Stimulated activated effector memory CD8-positive, alpha-beta T cell treated with anti-CD3 and anti-CD28 coated beads, Interleukin-12 subunit alpha, Interleukin-12 subunit beta, amount 100 ng/mL, for 72 hours (primary cell): ENCODE data around the gene GMIP.

ENCODE experiments used
- ATAC-seq: fragments of 150-1000 bp; cut with Tn5 transposase; 2 replicates; pipeline ENCODE4 v1.10.0; 2021
- DNase-seq, 2 donors: peaks; one replicate each; pipeline ENCODE4 v3.0.0; 2021 to 2022; ENCODE audit warnings: low spot score in 2 of 2
- H3K27ac Mint-ChIP-seq: one replicate; pipeline ENCODE4 v1.8.0; 2022; ENCODE audit warnings: mild to moderate bottlenecking, mixed read lengths
- H3K36me3 Mint-ChIP-seq: one replicate; pipeline ENCODE4 v1.8.0; 2022; ENCODE audit warnings: mild to moderate bottlenecking, mixed read lengths
- H3K4me1 Mint-ChIP-seq: one replicate; pipeline ENCODE4 v1.8.0; 2022; ENCODE audit warnings: mixed read lengths
- H3K4me3 Mint-ChIP-seq: one replicate; pipeline ENCODE4 v1.8.0; 2022; ENCODE audit warnings: mild to moderate bottlenecking, mixed read lengths
- H3K9me3 Mint-ChIP-seq: one replicate; pipeline ENCODE4 v1.8.0; 2022; ENCODE audit warnings: mixed read lengths

GMIP gene

DNA sequence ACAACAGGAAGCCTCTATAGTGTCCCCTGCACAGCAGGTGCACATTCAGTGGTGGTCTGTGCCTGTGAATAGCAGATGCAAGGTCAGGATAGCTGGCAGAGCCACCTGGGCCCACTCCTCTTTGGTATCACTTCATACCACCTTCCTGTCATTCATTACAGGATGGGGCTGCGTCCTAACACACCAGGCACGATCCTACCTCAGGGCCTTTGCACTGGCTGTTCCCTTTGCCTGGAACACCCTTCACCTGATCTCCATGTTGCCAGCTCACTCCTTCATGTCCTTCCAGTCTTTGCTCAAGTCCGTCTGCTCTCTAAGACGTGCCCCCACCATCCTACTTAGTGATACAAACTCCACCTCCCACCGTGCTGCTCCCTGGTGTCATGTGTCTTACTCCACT lies 10.8 kb downstream of the GMIP start:
- DNase-seq (no peak), ATAC-seq (no peak)
- H3K27ac Mint-ChIP-seq: peak overlapping the region; percentile 87
- no peak overlapping the region for H3K4me3 Mint-ChIP-seq
- peaks cover 99% of the 10 kb centered on the region for H3K36me3 Mint-ChIP-seq
- H3K9me3 Mint-ChIP-seq: no peaks in the 10 kb centered on the region
- H3K4me1 Mint-ChIP-seq: peaks cover 27% of the 10 kb centered on the region

DNA sequence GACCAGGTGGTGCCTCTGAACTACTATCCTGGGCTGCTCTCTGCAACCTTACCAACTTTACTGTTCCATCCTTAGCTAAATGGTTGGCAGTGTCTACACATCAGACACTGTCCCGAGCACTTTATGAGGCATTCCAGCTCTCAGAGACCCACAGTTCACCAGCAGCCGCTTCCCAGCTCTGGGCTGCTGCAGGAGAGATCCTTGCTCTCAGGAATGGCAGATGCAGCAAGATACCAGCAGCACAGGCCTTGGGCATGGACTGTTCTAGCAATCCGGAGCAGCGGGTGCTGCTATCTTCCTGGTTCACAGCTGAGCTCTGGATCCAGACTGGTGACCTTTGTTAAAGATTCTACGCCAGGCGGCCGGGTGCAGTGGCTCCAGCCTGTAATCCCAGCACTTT lies 12.1 kb downstream of the GMIP start:
- H3K36me3 Mint-ChIP-seq: peaks cover 99% of the 10 kb centered on the region
- DNase-seq (no peak), ATAC-seq (no peak)
- H3K4me1 Mint-ChIP-seq: peaks cover 40% of the 10 kb centered on the region
- H3K27ac Mint-ChIP-seq: no peak overlapping the region
- no peaks in the 10 kb centered on the region for H3K9me3 Mint-ChIP-seq
- H3K4me3 Mint-ChIP-seq: no peak overlapping the region

DNA sequence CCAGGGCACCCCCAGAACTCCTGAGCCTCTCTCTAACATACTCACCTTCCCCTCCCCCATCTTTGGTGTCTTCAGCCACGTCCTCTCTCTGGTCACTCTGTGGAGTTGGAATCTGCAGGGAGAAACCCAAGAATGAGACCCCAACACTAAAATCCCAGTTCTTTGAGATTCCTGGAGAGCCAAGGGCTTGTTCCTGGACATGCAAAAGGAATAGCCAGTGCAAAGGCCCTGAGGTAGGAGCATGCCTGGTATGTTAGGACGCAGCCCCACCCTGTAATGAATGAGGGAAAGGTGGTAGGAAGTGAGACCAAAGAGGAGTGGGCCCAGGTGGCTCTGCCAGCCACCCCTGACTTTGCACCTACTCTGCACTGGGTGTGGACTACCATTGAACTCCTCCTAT lies 13.0 kb downstream of the GMIP start:
- Mint-ChIP-seq H3K9me3 (no peaks in the 10 kb centered on the region), H3K27ac (no peak overlapping the region), H3K36me3 (peaks cover 99% of the 10 kb centered on the region), H3K4me1 (peaks cover 41% of the 10 kb centered on the region), H3K4me3 (no peak overlapping the region)
- DNase-seq (no peak), ATAC-seq (no peak)

DNA sequence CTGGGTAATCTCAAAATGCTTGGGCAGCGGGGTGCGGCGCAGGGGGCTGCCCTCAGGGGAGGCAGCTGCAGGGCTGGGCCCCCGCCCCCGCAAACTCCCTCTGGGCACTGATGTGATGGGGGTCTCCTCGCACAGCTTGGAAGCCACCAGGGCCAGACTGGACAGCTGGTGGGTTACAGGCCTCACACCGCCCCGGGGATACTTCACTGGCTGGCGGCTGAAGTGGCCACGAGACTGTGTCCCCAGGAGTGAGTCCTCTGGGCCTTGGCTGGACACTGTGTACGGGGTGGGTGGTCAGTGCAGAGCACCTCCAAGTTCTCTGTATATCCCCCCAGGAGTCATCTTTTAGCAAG lies 13.4 kb downstream of the GMIP start:
- H3K36me3 Mint-ChIP-seq: peaks cover 99% of the 10 kb centered on the region
- peaks cover 40% of the 10 kb centered on the region for H3K4me1 Mint-ChIP-seq
- ATAC-seq (no peak), DNase-seq (no peak)
- no peak overlapping the region for H3K27ac Mint-ChIP-seq
- no peak overlapping the region for H3K4me3 Mint-ChIP-seq
- H3K9me3 Mint-ChIP-seq: no peaks in the 10 kb centered on the region

DNA sequence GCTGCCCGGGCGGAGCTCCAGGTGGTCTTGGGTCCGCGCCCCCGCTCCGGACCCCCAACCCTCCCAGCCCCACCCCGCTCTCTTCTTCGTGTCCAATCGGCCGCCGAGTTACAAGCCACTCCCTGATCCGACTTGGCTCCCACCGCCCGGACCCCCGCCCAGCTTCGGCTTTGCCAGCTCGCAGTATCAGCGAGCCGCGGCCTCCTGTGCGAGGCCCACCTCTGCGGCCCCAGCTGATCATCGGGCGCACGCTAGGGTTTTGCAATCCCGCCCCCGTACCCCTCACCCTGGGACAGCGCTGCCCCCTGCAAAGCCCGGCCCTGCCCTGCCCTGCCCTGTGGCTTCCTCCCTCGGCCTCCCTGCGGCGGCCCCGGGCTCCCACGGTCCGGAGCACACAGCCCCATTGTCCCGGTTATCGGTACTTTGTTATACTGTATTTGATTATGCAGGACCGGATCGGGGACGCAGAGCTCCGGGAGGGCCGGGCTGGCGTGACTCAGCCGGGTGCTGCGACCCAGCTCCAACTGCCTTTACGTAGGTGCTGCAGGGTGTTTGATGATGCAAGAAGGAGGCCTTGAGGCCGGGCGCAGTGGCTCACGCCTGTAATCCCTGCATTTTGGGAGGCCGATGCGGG lies 14.8 kb downstream of the GMIP start:
- Mint-ChIP-seq H3K9me3 (no peaks in the 10 kb centered on the region), H3K36me3 (peaks cover 99% of the 10 kb centered on the region)

DNA sequence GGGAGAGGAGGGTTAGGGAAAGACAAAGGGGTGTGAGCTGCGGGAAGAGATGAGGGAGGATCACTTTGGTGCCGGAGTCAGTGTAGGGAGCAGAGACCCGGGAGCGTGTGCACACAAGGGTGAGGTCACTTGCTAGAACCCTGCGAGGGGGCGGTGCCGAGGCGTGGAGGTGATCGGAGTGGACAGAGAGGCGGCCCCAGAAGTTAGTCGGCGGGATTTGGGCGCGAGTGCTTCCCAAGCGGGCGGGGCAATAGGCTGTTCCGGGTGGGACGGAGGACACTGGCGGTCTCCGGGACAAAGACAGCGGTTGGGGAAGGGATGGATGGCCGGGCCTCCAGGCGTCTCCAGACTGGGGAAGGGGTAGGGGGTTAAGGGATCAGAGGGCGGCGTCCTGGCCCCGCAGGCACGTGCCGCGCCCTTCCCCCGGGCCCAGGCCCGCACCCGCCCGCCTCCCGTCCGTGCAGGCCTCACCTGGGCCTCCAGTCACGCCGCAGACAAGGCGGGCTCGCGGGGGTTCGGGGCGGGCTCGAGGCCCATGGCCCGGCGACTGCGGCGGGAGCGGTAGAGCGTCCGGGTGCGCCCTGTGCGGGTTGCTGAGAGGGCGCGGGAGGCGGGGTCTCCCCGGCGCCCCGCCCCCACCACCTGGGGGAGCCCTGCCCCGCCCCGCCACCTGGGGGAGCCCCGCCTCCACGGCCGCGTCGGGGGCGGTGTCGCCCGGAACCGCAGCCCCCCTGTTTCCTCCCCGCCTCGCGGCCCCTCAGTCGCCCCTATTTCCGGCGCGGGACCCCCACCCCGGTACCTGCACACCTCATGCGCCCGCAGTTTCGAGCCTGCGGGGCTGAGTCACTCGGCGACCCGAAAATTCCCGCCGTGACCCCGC lies 15.6 kb downstream of the GMIP start, which contains the start of gene LPAR2:
TSS of gene LPAR2 (minus strand) at position 600 of the 880 bp plus-strand sequence. CDS start 945 bp downstream, outside the sequence.
- DNase-seq: peak; percentile 65 to 83
- H3K4me1 Mint-ChIP-seq: peaks cover 33% of the 10 kb centered on the region
- ATAC-seq: peak; percentile 75
- H3K27ac Mint-ChIP-seq: peak within 1 kb of the TSS; percentile 92
- H3K9me3 Mint-ChIP-seq: no peaks in the 10 kb centered on the region
- peak within 1 kb of the TSS; percentile 89 for H3K4me3 Mint-ChIP-seq
- H3K36me3 Mint-ChIP-seq: peaks cover 99% of the 10 kb centered on the region

More for the DNA sequence above, 14.8 kb downstream of the GMIP start:
- peaks cover 37% of the 10 kb centered on the region for H3K4me1 Mint-ChIP-seq
- peak in 1 of 2 donors; percentile 48 for DNase-seq
- peak overlapping the region; percentile 89 for H3K4me3 Mint-ChIP-seq
- peak overlapping the region; percentile 92 for H3K27ac Mint-ChIP-seq
- ATAC-seq: peak; percentile 82

DNA sequence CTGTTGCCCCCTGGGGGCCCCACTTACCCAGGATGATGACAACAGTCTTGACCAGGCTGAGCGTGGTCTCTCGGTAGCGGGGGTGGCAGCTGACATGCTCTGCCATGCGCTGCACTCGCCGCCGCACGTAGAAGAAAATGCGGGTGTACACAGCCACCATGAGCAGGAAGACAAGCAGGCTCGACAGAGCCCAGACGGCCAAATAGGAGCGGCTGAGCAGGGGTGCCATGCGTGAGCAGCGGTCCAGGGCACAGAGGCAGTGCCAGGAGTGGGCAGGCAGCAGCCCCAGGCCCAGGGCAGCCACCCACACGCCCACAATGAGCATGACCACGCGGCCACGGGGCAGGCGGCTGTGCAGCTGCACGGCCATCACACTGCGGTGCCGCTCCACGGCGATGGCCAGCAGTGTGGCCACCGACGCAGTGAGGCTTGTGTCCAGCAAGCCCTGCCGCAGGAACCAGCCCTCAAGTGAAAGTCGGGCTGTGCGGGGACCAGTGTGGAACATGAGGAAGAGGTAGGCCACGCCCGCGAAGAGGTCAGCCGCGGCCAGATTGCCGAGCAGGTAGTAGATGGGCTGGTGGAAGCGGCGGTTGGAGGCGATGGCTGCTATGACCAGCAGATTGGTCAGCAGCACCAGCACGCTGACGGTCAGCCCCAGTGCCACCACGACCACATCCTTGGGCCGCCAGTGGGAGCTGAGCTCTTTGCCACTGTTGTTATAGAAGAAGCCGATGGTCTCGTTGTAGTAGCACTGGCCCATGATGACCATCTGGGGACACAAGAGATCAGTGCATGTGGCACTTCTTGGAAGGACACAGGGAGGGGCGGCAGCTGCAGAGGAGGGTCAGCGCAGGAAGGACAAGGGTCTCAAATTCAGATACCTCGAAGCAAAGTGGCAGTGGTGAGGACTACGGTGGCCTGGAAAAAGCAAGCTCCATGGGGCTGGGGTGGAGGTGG lies 16.7 kb downstream of the GMIP start:
- Mint-ChIP-seq H3K36me3 (peaks cover 99% of the 10 kb centered on the region), H3K9me3 (no peaks in the 10 kb centered on the region), H3K4me3 (peak overlapping the region; percentile 89), H3K27ac (peak overlapping the region; percentile 92), H3K4me1 (peaks cover 33% of the 10 kb centered on the region)
- ATAC-seq: no peak
- no peak for DNase-seq

DNA sequence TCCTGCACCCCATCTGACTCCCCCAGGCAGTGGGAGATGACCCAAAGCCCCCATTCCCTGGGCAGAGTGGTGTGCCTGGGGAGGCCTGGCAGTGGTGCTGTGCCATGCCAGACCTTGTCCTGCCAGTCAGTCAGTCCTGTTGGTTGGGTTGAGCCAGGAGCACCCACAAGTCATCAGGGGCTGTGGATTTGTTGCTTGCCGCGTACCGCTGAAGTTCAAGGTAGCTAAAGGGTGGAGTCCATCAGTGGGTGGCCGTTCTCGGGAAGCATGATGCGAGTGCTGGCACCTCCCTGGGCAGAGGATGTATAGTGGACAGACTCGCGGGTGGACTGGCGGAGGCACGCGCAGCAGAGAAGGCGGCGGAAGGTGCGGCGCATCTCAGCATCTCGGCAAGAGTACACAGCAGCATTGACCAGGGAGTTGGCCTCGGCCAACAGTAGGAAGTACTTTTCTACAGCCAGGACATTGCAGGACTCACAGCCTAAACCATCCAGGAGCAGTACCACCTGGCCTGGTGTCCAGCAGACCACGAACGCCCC lies 19.4 kb downstream of the GMIP start:
- DNase-seq (no peak), ATAC-seq (no peak)
- Mint-ChIP-seq H3K9me3 (no peaks in the 10 kb centered on the region), H3K36me3 (peaks cover 89% of the 10 kb centered on the region), H3K4me3 (no peak overlapping the region), H3K27ac (peak overlapping the region; percentile 29), H3K4me1 (peaks cover 48% of the 10 kb centered on the region)

DNA sequence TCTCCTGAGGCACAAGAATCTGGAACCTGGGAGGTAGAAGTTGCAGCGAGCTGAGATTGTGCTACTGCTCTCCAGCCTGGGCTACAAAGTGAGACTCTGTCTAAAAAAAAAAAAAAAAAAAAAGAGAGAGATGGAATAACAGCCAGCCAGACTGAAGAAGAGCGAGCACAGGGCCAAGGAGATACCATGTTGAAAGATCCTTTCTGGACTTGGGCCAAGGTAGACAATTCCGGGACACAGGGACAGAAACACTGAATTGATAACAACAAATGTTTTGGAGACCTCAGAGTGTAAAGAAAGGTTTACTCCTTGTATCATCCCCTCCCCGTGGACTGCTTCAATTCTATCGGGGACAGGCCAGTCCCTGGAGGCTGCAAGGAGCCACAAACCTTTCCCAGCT lies 20.1 kb downstream of the GMIP start:
- H3K27ac Mint-ChIP-seq: peak overlapping the region; percentile 29
- H3K9me3 Mint-ChIP-seq: no peaks in the 10 kb centered on the region
- DNase-seq (no peak), ATAC-seq (no peak)
- peaks cover 48% of the 10 kb centered on the region for H3K4me1 Mint-ChIP-seq
- peaks cover 89% of the 10 kb centered on the region for H3K36me3 Mint-ChIP-seq
- no peak overlapping the region for H3K4me3 Mint-ChIP-seq

DNA sequence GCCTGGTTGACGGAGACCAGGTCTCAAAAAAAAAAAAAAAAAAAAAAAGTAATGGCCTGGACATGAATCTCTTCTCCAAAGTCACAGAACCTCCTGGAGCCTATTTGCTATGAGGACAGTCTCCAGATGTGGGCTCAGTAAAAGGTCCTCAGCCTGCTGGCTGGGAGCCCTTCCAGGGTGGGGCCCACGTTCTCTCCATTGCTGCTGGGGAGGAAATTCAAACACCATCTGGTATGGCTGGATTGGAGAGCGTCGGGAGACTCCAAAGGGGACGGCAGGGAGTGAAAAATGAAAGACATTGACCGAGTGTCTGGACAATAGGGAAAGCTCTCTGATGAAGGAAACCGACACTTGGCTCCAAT lies 23.6 kb downstream of the GMIP start:
- no peaks in the 10 kb centered on the region for H3K9me3 Mint-ChIP-seq
- H3K4me3 Mint-ChIP-seq: no peak overlapping the region
- ATAC-seq (no peak), DNase-seq (no peak)
- H3K36me3 Mint-ChIP-seq: peaks cover 80% of the 10 kb centered on the region
- no peak overlapping the region for H3K27ac Mint-ChIP-seq
- H3K4me1 Mint-ChIP-seq: peaks cover 59% of the 10 kb centered on the region

DNA sequence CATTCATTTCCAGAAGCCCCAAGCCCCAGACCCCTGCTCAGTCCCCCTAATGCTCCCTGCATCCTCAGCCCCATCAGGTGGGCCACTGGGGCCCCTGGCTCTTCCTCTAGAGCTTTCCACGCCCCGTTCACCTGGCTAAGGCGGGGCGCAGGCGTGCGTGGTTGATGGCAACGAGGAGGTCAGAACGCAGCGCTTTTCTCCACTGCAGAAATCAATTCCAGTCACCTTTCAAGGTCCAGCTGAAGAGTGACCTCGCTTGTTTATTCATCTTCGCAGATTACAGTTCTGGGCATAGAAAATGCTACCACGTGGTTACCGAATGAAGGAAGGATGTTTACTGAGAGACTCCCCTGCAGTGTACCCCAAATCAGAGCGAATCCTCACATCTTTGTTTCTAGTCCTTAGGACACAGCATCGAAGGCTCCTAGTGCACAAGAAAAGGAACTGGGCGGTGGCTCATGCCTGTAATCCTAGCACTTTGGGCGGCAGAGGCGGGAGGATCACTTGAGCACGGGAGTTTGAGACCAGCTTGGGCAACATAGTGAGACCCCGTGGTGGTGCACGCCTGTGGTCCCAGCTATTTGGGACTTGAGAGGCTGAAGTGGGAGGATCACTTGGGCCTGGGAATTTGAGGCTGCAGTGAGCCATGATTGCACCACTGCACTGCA lies 24.1 kb downstream of the GMIP start:
- H3K4me1 Mint-ChIP-seq: peaks cover 62% of the 10 kb centered on the region

DNA sequence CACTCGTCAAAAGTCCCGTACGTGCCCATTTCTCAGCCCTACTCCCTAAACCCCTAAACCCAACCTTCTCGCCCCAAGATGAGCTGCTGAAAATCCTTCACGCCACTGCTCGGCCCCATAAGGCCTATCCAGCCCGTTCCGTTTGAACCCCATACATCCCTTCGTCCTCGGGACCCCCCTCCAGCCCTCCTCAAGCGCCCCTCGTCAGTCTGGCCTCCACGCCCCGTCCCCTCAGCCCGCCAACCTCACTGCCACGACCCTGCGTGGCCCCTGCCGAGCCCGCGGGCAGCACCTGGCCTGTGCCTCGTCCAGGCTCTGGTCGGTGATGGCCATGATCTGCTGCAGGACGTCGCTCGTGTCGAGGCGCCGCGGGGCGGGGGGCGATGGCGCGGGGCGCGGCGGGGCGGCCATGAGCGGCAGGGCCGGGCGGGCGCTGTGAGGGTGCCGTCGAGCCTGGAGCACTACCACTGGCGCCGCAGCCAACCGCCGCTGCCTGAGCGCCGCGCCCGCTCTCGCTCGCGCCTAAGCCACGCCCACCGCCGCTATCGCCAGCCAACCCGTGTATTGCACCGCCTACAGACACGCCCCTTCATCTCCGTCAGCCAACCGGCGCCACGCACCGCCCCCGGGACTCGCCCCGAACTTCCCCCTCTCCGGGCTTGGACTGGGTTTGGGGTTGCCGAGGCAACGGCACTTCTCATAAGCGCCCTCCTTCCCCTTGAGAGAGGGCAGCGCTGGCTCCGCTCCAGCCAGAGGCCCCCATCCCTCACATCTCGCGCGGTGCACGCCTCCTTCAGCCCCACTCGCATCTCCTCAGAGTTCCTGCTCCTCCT lies 25.0 kb downstream of the GMIP start, which contains the start of gene PBX4:
TSS of gene PBX4 (minus strand) at position 469 of the 833 bp plus-strand sequence. CDS start at position 411, 58 bp downstream.
- peaks cover 80% of the 10 kb centered on the region for H3K36me3 Mint-ChIP-seq
- peak; percentile 96 to 99 for DNase-seq
- peak; percentile 94 for ATAC-seq
- peak within 1 kb of the TSS; percentile 94 for H3K4me3 Mint-ChIP-seq
- peaks cover 66% of the 10 kb centered on the region for H3K4me1 Mint-ChIP-seq
- no peaks in the 10 kb centered on the region for H3K9me3 Mint-ChIP-seq
- peak within 1 kb of the TSS; percentile 95 for H3K27ac Mint-ChIP-seq

More for the DNA sequence above, 24.1 kb downstream of the GMIP start:
- ATAC-seq: no peak
- Mint-ChIP-seq H3K36me3 (peaks cover 80% of the 10 kb centered on the region), H3K9me3 (no peaks in the 10 kb centered on the region), H3K27ac (peak overlapping the region; percentile 95), H3K4me3 (peak overlapping the region; percentile 94)
- no peak for DNase-seq

DNA sequence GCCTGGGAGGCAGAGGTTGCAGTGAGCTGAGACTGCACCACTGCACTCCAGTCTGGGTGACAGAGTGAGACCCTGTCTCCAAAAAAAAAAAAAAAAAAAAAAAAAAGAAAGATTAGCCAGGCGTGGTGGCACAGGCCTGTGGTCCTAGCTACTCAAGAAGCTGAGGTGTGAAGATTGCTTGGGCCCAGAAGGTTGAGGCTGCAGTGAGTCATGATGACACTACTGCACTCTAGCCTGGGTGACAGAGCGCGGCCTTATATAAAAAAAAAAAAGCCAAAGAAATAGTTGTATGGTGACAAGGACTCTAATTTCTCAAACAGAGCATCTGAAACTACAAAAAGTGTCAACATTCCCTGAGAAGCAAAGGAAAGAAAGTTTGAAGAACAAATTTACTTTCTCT lies 28.4 kb downstream of the GMIP start:
- H3K36me3 Mint-ChIP-seq: peaks cover 75% of the 10 kb centered on the region
- H3K9me3 Mint-ChIP-seq: no peaks in the 10 kb centered on the region
- ATAC-seq (peak; percentile 75), DNase-seq (no peak)
- H3K4me3 Mint-ChIP-seq: peak overlapping the region; percentile 94
- H3K27ac Mint-ChIP-seq: peak overlapping the region; percentile 93
- H3K4me1 Mint-ChIP-seq: peaks cover 68% of the 10 kb centered on the region
